ENCODE measurements around the gene FRG2.

DNA sequence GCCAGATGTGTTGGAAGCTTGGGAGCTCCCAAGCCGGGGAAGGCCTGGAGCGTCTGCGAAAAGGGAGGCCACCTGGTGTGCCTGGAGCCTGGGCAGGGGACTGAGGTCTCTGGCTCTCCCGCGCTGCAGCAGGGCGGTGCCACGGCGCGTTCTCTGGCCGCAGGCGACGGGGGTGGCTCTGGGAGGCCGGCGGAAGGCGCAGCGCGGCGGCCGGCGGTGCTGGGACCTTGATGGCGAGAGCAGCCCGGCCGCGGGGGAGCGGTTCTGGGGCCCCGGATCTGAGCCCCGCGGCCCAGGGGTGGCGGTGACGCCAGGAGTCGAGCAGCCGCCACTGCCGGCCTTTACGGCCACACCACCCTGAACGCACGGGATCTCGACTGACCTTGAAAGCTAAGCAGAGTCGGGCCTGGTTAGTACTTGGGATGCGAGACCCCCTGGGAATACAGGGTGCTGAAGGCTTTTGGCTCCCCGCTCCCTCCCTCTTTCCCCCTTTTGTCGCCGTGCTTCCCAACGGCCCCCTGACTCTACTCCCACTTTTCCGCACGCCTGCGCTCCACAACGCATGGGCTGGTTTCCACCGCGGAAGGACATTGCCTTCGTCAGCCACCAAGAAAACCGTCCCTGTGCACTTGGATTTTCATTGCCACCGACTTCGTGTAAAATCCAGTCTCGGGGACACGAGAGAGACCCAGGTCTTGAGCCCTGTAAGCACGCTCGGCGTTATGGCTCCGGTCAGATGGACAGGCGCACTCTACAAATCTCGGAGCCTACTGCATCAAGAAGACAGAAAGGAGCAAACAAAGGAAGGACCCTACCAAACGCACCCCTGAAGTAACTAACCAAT lies 9.5 kb downstream of the FRG2 start:
- TF ChIP-seq, protein P1, sequence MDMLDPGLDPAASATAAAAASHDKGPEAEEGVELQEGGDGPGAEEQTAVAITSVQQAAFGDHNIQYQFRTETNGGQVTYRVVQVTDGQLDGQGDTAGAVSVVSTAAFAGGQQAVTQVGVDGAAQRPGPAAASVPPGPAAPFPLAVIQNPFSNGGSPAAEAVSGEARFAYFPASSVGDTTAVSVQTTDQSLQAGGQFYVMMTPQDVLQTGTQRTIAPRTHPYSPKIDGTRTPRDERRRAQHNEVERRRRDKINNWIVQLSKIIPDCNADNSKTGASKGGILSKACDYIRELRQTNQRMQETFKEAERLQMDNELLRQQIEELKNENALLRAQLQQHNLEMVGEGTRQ (IDR thresholded peaks at IDR 0.05; ENCODE audit: low read depth, low read length), result no peak
- TF ChIP-seq, protein P1 (CRISPR knock-in tag; IDR thresholded peaks at IDR 0.05; ENCODE audit: borderline replicate concordance), result no peak
- TF ChIP-seq POLR2AphosphoS2 (IDR thresholded peaks at IDR 0.05; ENCODE audit: low read depth, low read length), result no peak
- TF ChIP-seq, protein P2, sequence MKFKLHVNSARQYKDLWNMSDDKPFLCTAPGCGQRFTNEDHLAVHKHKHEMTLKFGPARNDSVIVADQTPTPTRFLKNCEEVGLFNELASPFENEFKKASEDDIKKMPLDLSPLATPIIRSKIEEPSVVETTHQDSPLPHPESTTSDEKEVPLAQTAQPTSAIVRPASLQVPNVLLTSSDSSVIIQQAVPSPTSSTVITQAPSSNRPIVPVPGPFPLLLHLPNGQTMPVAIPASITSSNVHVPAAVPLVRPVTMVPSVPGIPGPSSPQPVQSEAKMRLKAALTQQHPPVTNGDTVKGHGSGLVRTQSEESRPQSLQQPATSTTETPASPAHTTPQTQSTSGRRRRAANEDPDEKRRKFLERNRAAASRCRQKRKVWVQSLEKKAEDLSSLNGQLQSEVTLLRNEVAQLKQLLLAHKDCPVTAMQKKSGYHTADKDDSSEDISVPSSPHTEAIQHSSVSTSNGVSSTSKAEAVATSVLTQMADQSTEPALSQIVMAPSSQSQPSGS (CRISPR knock-in tag; IDR thresholded peaks at IDR 0.05), result no peak
- TF ChIP-seq, protein P3, sequence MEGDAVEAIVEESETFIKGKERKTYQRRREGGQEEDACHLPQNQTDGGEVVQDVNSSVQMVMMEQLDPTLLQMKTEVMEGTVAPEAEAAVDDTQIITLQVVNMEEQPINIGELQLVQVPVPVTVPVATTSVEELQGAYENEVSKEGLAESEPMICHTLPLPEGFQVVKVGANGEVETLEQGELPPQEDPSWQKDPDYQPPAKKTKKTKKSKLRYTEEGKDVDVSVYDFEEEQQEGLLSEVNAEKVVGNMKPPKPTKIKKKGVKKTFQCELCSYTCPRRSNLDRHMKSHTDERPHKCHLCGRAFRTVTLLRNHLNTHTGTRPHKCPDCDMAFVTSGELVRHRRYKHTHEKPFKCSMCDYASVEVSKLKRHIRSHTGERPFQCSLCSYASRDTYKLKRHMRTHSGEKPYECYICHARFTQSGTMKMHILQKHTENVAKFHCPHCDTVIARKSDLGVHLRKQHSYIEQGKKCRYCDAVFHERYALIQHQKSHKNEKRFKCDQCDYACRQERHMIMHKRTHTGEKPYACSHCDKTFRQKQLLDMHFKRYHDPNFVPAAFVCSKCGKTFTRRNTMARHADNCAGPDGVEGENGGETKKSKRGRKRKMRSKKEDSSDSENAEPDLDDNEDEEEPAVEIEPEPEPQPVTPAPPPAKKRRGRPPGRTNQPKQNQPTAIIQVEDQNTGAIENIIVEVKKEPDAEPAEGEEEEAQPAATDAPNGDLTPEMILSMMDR (CRISPR knock-in tag; IDR thresholded peaks at IDR 0.05), result no peak
- TF ChIP-seq, protein P4, sequence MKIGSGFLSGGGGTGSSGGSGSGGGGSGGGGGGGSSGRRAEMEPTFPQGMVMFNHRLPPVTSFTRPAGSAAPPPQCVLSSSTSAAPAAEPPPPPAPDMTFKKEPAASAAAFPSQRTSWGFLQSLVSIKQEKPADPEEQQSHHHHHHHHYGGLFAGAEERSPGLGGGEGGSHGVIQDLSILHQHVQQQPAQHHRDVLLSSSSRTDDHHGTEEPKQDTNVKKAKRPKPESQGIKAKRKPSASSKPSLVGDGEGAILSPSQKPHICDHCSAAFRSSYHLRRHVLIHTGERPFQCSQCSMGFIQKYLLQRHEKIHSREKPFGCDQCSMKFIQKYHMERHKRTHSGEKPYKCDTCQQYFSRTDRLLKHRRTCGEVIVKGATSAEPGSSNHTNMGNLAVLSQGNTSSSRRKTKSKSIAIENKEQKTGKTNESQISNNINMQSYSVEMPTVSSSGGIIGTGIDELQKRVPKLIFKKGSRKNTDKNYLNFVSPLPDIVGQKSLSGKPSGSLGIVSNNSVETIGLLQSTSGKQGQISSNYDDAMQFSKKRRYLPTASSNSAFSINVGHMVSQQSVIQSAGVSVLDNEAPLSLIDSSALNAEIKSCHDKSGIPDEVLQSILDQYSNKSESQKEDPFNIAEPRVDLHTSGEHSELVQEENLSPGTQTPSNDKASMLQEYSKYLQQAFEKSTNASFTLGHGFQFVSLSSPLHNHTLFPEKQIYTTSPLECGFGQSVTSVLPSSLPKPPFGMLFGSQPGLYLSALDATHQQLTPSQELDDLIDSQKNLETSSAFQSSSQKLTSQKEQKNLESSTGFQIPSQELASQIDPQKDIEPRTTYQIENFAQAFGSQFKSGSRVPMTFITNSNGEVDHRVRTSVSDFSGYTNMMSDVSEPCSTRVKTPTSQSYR (CRISPR knock-in tag; IDR thresholded peaks at IDR 0.05; ENCODE audit: borderline replicate concordance), result no peak
- TF ChIP-seq EP300 (IDR thresholded peaks at IDR 0.05; ENCODE audit: low read depth in 2 of 2, low read length in 2 of 2), result no peak
- no peak for TF ChIP-seq EP300 (CRISPR knock-in tag; IDR thresholded peaks at IDR 0.05; ENCODE audit: borderline replicate concordance)
- no peak for TF ChIP-seq DPF2 (CRISPR knock-in tag; IDR thresholded peaks at IDR 0.05; ENCODE audit: borderline replicate concordance, low read depth)
- TF ChIP-seq, protein P5, sequence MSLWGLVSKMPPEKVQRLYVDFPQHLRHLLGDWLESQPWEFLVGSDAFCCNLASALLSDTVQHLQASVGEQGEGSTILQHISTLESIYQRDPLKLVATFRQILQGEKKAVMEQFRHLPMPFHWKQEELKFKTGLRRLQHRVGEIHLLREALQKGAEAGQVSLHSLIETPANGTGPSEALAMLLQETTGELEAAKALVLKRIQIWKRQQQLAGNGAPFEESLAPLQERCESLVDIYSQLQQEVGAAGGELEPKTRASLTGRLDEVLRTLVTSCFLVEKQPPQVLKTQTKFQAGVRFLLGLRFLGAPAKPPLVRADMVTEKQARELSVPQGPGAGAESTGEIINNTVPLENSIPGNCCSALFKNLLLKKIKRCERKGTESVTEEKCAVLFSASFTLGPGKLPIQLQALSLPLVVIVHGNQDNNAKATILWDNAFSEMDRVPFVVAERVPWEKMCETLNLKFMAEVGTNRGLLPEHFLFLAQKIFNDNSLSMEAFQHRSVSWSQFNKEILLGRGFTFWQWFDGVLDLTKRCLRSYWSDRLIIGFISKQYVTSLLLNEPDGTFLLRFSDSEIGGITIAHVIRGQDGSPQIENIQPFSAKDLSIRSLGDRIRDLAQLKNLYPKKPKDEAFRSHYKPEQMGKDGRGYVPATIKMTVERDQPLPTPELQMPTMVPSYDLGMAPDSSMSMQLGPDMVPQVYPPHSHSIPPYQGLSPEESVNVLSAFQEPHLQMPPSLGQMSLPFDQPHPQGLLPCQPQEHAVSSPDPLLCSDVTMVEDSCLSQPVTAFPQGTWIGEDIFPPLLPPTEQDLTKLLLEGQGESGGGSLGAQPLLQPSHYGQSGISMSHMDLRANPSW (CRISPR knock-in tag; IDR thresholded peaks at IDR 0.05; ENCODE audit: borderline replicate concordance), result no peak
- no peak for TF ChIP-seq MYC (CRISPR knock-in tag; IDR thresholded peaks at IDR 0.05; ENCODE audit: borderline replicate concordance)
- TF ChIP-seq, protein P6, sequence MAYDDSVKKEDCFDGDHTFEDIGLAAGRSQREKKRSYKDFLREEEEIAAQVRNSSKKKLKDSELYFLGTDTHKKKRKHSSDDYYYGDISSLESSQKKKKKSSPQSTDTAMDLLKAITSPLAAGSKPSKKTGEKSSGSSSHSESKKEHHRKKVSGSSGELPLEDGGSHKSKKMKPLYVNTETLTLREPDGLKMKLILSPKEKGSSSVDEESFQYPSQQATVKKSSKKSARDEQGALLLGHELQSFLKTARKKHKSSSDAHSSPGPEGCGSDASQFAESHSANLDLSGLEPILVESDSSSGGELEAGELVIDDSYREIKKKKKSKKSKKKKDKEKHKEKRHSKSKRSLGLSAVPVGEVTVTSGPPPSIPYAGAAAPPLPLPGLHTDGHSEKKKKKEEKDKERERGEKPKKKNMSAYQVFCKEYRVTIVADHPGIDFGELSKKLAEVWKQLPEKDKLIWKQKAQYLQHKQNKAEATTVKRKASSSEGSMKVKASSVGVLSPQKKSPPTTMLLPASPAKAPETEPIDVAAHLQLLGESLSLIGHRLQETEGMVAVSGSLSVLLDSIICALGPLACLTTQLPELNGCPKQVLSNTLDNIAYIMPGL (CRISPR knock-in tag; IDR thresholded peaks at IDR 0.05; ENCODE audit: borderline replicate concordance in 1 of 2, low read depth in 1 of 2), result no peak
- no peak for TF ChIP-seq FOXK1 (CRISPR knock-in tag; IDR thresholded peaks at IDR 0.05; ENCODE audit: borderline replicate concordance, low read depth)
- TF ChIP-seq SMARCC2 (IDR thresholded peaks at IDR 0.05), result no peak
- TF ChIP-seq, protein P7, sequence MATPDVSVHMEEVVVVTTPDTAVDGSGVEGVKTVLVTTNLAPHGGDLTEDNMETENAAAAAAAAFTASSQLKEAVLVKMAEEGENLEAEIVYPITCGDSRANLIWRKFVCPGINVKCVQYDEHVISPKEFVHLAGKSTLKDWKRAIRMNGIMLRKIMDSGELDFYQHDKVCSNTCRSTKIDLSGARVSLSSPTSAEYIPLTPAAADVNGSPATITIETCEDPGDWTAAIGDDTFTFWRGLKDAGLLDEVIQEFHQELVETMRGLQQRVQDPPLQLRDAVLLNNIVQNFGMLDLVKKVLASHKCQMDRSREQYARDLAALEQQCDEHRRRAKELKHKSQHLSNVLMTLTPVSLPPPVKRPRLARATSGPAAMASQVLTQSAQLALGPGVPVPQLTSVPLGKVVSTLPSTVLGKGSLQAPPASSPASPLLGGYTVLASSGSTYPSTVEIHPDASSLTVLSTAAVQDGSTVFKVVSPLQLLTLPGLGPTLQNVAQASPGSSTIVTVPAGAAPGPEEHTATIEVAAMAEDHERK (CRISPR knock-in tag; IDR thresholded peaks at IDR 0.05; ENCODE audit: low read depth), result no peak
- no peak for TF ChIP-seq POLR2A (IDR thresholded peaks at IDR 0.05; ENCODE audit: insufficient read depth in 1 of 2, low read depth in 2 of 2, low read length in 2 of 2)

All from HepG2 (cell line).